Body of pancreas (tissue), 4 donors: ENCODE data around the gene NSD2. TPM values are rescaled to one million over a fixed set of nuclear protein-coding genes. Genes with fewer than 3 reads are reported as not detected.
A peak's percentile ranks its signal among the peaks of the same experiment; 100 is the strongest.

Experiments
- ATAC-seq: fragments of 150-250 bp; one replicate; pipeline ENCODE4 v1.9.1; 2016
- DNase-seq, 4 donors: peaks; one replicate each; pipeline ENCODE4 v3.0.0-alpha.2; 2019
- H3K27ac ChIP-seq, 4 donors: fragments of 200-600 bp; sonication (generic); 1 replicate in 3 of 4; 2 replicates in 1 of 4; pipeline versions ENCODE4 v1.5.1 to v1.6.1; 2016 to 2019; ENCODE audit warnings: mild to moderate bottlenecking in 1 of 4, mixed read lengths in 1 of 4, moderate library complexity in 1 of 4
- H3K27me3 ChIP-seq, 2 donors: fragments of 200-600 bp; sonication (generic); one replicate each; pipeline ENCODE4 v1.6.0; 2016; ENCODE audit warnings: mild to moderate bottlenecking in 1 of 2
- H3K36me3 ChIP-seq, 2 donors: fragments of 200-600 bp; sonication (generic); replicated peaks in 1 of 2; 2 replicates each; pipeline ENCODE4 v1.5.1; 2016; ENCODE audit warnings: low read depth in 2 of 2; ENCODE audit not compliant: insufficient read depth in 1 of 2
- H3K4me1 ChIP-seq: fragments of 200-600 bp; sonication (generic); one replicate; pipeline ENCODE4 v1.6.0; 2016
- H3K4me3 ChIP-seq, 2 donors: fragments of 200-600 bp; sonication (generic); 1 replicate in 1 of 2; 2 replicates in 1 of 2; pipeline ENCODE4 v1.5.1; 2016 to 2019
- H3K9me3 ChIP-seq, 3 donors: fragments of 200-600 bp; sonication (generic); 1 replicate in 2 of 3; 2 replicates in 1 of 3; pipeline ENCODE4 v1.5.1; 2016
- POLR2A ChIP-seq, 3 donors: fragments of 450-650 bp; IDR thresholded peaks; one replicate each; pipeline ENCODE4 v1.6.1; 2016; ENCODE audit warnings: antibody characterized with exemption in 3 of 3, mild to moderate bottlenecking in 2 of 3
- WGBS, 2 donors: methylation state at CpG; one replicate each; pipeline ENCODE4 v1.1.5; 2017; 5-methylcytosine and 5-hydroxymethylcytosine counted together
- intact Hi-C: fragments of 100-400 bp; cut with DNase I; formaldehyde crosslinking; loops from one replicate; pipeline ENCODE4 v1.15.1; 2023
- total RNA-seq, 2 donors: library from RNA; depleted of rRNA; stranded (reverse); fragments of >200 nt; gene quantifications; one replicate each; pipeline ENCODE4 v1.1.0, GENCODE V29; 2016
- TF ChIP-seq, protein P1 (sequence below), 7 experiments: fragments of 450-650 bp in 4 of 7; fragments of 200-600 bp in 3 of 7; sonication (generic) in 3 of 7; IDR thresholded peaks; one replicate each; pipeline ENCODE4 v1.5.1; 2016 to 2019; ENCODE audit warnings: antibody characterized with exemption in 7 of 7

Gene NSD2
- total RNA-seq, 2 donors from 2014 or later: 38.1 to 40.2 TPM

DNA sequence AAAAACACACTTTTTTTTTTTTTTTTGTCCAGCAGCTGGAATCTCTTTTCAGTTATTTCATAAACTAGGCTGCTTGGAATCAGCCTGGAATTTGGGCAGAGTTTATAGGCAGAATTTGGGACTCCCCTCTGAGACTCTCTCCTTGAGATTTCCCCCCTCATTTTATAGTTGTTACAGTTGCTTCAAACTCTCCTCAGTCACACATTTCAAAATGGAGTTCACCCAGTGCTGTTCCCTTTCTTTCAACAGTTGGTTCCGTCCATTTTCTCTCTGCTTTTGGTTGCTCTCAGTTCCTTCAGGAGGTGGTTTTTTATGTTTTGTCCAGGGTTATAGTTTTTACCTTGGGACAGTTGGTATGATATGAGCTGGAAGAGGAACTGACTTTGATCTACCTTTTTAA is 27.5 kb downstream of the NSD2 start:
- no peak for TF ChIP-seq POLR2A (IDR thresholded peaks at IDR 0.05)
- TF ChIP-seq, protein P1, sequence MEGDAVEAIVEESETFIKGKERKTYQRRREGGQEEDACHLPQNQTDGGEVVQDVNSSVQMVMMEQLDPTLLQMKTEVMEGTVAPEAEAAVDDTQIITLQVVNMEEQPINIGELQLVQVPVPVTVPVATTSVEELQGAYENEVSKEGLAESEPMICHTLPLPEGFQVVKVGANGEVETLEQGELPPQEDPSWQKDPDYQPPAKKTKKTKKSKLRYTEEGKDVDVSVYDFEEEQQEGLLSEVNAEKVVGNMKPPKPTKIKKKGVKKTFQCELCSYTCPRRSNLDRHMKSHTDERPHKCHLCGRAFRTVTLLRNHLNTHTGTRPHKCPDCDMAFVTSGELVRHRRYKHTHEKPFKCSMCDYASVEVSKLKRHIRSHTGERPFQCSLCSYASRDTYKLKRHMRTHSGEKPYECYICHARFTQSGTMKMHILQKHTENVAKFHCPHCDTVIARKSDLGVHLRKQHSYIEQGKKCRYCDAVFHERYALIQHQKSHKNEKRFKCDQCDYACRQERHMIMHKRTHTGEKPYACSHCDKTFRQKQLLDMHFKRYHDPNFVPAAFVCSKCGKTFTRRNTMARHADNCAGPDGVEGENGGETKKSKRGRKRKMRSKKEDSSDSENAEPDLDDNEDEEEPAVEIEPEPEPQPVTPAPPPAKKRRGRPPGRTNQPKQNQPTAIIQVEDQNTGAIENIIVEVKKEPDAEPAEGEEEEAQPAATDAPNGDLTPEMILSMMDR (IDR thresholded peaks at IDR 0.05): no peak

DNA sequence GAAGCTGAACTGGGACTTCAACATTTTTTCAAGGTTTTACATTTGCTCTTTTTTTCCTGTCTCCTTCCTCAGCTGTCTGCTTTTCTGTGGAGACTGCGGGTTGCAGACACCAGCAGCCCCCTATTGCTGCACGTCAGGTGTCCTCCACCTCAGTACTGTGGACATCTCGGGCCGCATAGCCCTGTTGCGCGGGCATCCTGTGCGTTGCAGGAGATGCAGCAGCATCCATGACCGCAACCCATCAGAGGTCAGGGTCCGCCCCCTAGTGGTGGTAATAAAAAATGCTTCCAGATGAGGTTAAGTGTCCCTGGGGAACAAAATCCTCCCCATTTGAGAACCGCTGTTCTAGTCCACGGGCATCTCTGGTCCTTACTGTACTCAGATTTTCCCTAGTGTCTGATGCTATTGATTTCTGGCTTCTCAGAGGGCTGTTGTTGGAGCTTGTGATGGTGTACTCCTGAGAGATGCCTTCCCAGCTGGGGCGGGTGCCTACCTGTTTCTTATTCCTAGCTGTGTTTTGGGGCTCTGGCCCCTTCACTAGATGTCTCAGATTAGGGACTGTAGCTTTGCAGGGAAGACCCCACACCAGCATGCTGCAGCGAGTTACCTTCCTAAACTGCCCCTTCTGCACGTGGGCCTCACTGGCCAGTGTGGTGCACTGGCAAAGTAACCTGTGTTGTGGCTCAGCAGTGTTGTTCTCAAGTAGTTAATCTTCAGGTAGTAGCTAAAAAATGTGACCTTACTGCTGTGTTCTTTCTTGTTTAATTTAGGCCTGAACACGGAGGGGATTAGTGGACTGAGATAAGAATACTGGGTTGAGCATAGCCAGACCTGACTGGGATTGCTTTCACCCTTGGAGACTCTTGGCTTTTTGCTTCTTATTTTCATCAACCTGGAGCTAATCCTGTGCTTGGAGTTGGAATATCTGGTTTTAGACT is 28.2 kb downstream of the NSD2 start:
- Histone ChIP-seq H3K4me3 (no peak overlapping the region), H3K27me3 (no peaks in the 10 kb centered on the region), H3K27ac (no peak overlapping the region), H3K4me1 (no peaks in the 10 kb centered on the region), H3K9me3 (no peaks in the 10 kb centered on the region), H3K36me3 (peaks cover 0 to 3% of the 10 kb centered on the region in 2 donors)
- DNase-seq (peak; percentile 71 to 81 (median 75)), ATAC-seq (peak; percentile 87)
- WGBS, 2 donors: 21 to 22% methylated on average over 13 to 15 of the region's 15 CpGs
- intact Hi-C loops: loop anchor here (5.0 to 10.0 kb wide), 2 partner anchors 45 to 147 kb away; partner anchors contain the start of gene LETM1
- no peak for TF ChIP-seq POLR2A (IDR thresholded peaks at IDR 0.05)
- TF ChIP-seq, protein P1 (IDR thresholded peaks at IDR 0.05): peak; percentile 79 to 89 (median 86)

More for the DNA sequence above, 27.5 kb downstream of the NSD2 start:
- no peak overlapping the region for H3K27ac ChIP-seq
- no peak overlapping the region for H3K4me3 ChIP-seq
- H3K27me3 ChIP-seq: no peaks in the 10 kb centered on the region
- ATAC-seq (no peak), DNase-seq (no peak)
- peaks cover 0 to 3% of the 10 kb centered on the region in 2 donors for H3K36me3 ChIP-seq
- 63 to 76% methylated on average over 1 of the region's 1 CpG for WGBS, 2 donors
- intact Hi-C loops: loop anchor here (5.0 kb wide), 1 partner anchor 146 kb away; no protein-coding TSS in a partner anchor
- no peaks in the 10 kb centered on the region for H3K9me3 ChIP-seq
- H3K4me1 ChIP-seq: no peaks in the 10 kb centered on the region

DNA sequence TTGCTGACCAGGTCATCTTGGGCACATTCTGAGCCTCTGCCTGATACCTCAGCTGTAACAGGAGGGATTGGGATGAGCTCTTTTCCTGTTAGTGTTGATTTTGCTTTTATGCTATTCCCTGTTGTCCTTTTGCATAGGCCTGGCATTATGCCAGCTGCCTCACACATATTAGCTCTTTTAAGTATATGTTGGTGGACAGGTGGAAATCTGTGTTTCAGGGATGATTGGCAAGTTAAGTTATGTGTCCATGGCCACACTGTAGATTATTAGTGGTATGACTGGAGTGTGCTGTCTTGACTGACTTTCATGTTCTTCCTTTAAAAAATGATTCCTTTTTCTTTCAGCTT is 28.9 kb downstream of the NSD2 start:
- ATAC-seq: no peak
- H3K36me3 ChIP-seq: peaks cover 0 to 3% of the 10 kb centered on the region in 2 donors
- no peaks in the 10 kb centered on the region for H3K27me3 ChIP-seq
- H3K27ac ChIP-seq: no peak overlapping the region
- no peaks in the 10 kb centered on the region for H3K9me3 ChIP-seq
- DNase-seq: no peak
- no peak overlapping the region for H3K4me3 ChIP-seq
- TF ChIP-seq, protein P1 (IDR thresholded peaks at IDR 0.05): no peak
- TF ChIP-seq POLR2A (IDR thresholded peaks at IDR 0.05): no peak
- H3K4me1 ChIP-seq: no peaks in the 10 kb centered on the region
- intact Hi-C loops: loop anchor here (10.0 kb wide), 1 partner anchor 45 kb away; the partner anchor contains the start of gene LETM1

DNA sequence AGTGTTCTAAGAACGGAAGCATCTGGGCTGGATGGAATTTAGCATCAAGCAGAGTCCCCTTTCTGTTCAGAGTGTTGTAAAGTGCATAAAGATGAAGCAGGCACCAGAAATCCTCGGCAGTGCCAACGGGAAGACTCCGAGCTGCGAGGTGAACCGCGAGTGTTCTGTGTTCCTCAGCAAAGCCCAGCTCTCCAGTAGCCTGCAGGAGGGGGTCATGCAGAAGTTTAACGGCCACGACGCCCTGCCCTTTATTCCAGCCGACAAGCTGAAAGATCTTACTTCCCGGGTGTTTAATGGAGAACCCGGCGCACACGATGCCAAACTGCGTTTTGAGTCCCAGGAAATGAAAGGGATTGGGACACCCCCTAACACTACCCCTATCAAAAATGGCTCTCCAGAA is 29.4 kb downstream of the NSD2 start:
- H3K27ac ChIP-seq: no peak overlapping the region
- H3K9me3 ChIP-seq: no peaks in the 10 kb centered on the region
- H3K4me3 ChIP-seq: no peak overlapping the region
- no peak for ATAC-seq
- peaks cover 0 to 3% of the 10 kb centered on the region in 2 donors for H3K36me3 ChIP-seq
- TF ChIP-seq POLR2A (IDR thresholded peaks at IDR 0.05): no peak
- TF ChIP-seq, protein P1 (IDR thresholded peaks at IDR 0.05): no peak
- H3K27me3 ChIP-seq: no peaks in the 10 kb centered on the region
- 90 to 91% methylated on average over 16 of the region's 16 CpGs for WGBS, 2 donors
- no peaks in the 10 kb centered on the region for H3K4me1 ChIP-seq
- intact Hi-C loops: loop anchor here (10.0 kb wide), 1 partner anchor 46 kb away; the partner anchor contains the start of gene LETM1
- no peak for DNase-seq
